HG03457 (cell line): ENCODE data around the gene ACOT11.
"Not testable (repeated sequence)": the region's sequence is repeated elsewhere in the genome, so short reads cannot be mapped to it uniquely, and the experiment has no call there.

Experiments
- ATAC-seq: cut with Tn5 transposase; IDR thresholded peaks from one replicate; pipeline ENCODE4 v1.9.1; 2021; ENCODE audit warnings: moderate number of reproducible peaks; ENCODE audit not compliant: unreplicated experiment

The ACOT11 gene

DNA sequence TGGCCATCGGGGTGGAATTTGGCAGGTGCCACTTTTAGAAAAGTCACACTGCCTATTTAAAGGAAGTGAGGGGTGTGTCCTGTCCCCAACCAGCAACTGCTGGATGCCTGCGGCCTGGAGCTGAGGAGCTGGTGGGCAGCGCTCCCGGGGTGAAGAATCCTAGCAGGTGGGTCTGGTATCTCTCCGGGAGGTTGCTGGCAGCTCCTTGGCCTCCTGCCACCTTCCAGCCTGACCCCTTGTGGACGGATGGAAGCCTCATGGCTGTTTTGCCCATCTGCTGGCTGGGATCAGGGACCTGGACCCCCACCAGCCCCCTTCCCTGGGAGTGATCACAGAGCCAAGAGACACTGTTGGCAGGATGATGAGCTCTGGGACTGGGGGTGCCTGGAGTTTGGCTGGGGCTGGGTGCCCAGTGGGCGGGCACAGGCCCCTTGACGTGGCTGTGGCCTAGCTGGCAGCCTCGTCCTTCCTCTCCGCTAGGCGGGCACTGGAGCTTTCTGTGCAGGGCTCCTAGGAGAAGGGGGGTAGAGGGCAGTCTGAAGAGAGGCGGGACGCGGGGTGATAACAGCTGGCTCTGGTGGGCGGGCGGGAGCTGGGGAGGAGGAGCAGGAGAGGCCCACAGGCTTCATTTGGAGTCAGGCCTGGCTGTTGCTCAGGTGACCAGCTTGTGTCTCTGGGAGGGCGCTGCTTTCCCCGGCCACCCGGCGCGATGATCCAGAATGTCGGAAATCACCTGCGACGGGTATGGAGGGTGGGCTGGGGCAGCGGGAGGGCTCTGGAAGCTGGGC, at the start of gene ACOT11:
ACOT11 (plus strand) TSS at position 628 of the 788 bp plus-strand sequence; CDS start at position 710, 82 bp downstream.
- ATAC-seq: no peak

DNA sequence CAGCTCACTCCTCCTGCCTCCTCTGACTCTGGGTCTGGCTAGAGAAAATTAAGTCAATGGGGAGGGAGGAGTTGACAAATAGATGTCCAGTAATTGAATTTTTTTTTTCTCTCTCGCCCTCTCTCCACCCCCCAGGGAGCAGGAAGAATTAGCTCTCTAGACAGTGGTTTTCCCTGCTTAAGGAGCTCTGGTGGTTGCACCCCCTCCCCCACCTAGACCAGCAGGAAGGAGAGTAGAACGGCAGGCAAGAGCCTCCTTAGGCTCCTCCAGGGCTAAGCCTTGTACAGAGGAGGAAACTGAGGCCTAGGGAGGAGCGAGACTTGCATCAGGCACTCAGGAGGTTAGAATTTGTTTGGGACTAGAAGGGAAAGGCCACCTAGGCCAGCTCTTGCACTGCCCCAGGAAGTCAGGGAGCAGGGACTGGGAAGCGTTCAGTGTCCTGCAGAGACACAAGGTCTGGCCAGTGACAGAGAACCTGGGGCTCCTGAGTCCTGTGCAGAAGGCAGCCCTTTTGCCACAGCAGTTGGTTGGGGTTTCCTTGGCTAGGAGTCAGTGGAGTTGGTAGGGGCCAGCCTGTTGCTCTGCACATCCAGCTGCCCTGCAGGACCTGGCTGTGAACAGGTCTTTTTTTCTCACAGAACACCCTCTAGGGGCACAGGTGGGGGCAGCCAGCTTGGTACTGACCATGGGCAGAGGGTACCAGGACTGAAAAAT, 49.5 kb upstream of the ACOT11 start:
- no peak for ATAC-seq

DNA sequence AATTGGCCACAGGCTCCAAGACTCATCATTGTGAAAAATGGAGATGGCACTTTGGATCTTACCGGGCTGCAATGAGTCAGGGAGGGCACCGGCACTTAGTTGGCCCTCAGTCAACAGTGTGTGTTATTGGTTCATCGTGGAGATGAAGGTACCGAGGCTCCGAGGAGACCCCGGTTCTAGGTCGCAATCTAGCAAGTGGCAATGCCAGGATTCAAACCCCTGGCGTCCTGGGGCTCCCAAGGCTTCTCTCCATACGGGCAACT, 49.0 kb upstream of the ACOT11 start:
- ATAC-seq: no peak

DNA sequence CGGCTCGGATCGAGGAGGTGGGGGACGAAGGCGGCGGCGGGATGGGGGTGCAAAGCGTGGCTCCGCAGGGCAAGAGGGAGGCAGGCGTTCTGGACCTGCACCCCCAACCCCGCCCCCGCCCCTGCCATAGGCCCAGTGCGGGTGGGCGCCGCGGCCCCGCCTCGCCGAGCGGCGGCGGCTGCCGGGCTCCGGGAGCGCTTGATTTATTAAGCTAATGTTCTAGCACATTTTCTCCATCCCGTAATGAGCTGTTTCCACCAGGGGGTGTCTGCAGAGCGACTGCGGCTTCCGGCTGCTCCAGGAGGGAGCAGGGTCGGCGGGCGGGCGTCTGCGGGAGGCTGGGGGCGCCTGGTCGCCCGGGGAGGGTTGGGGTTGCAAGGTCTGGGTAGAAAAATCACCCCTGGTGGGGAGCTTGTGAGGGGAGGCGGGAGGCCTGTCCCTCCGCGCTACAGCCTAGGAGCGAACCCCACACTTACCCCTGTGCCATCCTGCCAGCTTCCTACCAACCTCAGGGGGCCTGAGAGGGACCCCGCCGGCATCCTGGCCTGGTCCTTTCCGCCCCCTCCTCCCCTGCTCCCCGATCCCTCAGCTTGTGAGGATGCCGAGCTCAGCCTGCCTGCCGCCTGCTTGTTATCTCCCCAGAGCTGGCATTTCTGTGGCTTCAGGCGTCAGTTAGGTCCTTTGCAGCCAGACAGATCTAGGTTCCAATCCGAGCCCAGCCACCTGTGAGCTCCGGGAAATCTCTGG, 48.5 kb upstream of the ACOT11 start:
- no peak for ATAC-seq

DNA sequence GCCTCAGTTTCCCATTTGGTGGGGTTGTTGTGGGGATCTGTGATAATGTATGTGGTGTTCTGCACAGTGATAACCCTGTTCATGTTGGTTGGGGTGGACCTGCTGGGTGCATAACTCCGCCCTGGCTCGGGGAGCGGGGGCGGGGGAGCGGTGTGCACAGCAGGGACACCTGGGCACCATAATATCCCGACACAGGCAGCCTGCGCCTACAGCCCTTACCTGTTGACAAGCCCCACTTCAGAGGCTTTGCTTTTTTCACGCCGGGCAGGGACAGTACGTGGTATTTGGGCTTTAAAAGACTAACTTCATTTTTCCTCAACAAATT, 48.0 kb upstream of the ACOT11 start:
- no peak for ATAC-seq

DNA sequence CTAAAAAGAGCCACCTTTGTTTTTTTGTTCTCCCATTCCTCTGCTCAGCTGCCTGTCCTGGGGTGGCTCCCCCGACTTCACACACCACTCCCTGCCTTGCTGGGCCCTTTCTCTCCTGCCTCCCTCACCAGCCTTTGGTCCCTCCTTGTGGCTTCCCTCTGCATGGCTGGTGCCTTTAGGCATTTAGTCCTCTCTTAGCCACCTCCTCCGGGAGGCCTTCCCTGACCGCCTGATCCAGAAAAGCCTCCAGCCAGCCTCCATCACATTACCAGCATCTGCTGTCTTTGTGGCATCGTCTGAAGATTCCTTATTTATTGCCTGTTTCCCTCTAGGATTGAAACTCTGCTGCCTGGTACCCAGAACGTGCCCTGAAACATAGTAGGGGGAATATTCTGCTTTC, 46.2 kb upstream of the ACOT11 start:
- no peak for ATAC-seq

DNA sequence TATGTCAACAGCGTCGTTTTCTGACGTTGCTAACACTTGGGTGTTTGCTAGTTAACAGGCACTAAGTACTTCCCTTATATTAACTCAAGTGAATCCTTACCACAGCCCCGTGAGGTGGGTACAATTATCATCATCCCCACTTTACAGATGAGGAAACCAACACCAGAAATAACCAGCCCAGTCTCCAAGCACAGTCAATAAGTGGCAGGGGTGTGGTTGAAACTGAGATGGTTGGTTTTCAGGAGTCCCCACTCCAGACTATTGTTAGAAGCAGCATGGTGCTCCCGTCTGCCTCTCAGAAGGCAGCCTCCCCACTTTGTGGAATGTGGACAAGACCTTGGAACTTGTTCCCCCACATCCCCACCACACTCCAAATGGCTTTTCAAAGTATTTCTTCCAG, 45.7 kb upstream of the ACOT11 start:
- no peak for ATAC-seq

DNA sequence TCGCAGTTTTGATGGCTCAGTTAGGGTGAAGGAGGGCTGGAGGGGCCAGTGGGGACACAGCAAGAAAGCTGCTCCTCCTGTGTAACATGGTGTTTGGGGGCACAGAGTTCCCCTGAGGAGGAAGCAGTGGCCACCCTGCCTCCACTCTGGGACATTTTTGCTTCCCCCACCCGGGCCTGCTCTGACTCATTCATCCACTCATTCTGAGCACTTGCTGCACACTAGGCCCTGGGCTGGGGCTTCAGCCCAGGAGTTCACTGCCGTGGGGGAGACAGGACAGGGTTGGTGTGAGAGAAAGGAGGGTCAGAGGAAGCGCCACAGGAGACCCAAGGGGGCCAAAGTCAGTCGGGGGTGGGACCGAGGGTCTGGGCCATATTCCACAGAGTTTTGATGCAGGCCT, 41.4 kb upstream of the ACOT11 start:
- ATAC-seq: no peak

DNA sequence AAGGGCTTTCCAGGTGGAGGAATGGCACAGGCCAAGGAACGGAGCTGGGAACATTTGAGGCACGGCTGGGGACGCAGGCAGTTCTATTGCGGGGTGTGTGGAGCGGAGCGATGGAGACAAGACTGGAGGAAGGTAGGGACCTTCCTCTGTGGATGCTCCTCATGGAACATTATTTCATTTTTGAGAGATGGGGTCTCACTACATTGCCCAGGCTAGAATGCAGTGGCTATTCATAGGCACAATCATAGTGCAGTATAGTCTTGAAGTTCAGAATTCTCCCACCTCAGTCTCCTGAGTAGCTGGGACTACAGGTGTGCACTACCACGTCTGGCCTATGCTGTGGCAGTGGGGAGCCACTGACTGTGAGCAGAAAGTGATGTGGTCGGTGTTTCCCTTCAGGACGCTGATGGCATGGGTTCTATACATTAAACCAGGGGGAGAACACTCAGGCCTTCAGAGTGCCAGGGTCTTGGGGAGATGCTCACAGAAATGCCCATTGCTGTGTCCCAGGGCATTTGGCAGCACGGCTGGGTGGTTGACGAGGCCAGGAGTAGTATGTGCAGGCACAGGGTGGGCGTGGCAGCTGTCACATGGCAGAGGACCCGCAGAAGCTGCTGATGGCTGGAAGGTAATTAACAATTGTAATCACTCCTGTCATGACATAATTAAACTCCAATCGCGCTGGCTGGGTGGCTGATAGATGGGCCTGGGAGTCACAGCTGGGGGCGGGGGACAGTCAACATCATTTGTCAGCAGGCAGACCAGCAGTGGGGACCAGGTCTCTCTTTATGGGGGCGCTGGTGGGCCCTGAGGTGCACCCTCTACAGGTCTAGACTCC, 40.8 kb upstream of the ACOT11 start:
- no peak for ATAC-seq

DNA sequence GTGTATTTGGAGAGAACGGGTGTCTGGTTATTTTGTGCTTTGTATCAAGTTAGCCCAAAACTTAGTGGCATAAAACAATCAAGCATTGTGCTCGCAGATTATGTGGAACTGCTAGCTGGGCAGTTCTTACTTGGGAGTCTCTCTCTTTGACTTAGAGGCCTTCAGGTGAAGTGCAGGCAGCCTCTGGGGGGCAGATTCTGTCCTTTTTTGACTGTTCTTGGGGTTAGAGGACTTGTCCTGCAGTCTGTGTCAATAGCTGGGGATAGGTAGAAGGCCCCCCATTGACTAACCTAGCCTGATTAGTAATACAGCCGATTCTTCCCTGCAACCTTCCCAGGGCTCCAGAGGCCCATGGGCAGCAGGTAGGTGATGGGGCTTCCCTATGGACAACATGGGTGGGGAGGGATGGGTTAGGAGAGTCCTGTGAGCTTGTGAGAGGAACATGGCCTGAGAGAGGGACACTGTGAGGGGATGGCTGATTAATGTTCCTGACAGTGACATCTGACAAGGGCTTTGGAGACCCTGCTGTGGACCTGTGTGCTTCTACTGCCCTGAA, 37.2 kb upstream of the ACOT11 start:
- ATAC-seq: no peak

DNA sequence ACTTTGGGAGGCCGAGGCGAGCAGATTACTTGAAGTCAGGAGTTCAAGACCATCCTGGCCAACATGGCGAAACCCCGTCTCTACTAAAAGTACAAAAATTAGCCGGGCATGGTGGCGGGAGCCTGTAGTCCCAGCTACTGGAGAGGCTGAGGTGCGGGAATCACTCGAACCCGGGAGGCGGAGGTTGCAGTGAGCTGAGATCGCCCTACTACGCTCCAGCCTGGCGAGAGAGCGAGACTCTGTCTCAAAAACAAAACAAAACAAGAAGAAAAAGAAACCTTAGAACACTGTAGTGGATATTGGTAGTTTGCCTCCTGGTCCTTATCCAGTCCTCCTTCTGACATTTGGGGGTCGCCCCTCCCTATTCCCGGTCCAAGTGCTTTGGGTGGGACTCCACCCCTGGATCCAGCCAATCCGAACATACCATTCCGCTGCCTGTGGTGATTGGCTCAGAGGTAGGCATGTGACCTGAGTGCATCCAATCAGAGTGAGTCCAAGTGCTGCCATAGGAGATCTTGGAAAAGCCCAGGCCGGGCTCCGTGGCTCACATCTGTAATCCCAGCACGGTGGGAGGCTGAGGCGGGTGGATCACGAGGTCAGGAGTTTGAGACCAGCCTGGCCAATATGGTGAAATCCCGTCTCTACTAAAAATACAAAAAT, 34.0 kb upstream of the ACOT11 start:
- ATAC-seq: not testable (repeated sequence)

DNA sequence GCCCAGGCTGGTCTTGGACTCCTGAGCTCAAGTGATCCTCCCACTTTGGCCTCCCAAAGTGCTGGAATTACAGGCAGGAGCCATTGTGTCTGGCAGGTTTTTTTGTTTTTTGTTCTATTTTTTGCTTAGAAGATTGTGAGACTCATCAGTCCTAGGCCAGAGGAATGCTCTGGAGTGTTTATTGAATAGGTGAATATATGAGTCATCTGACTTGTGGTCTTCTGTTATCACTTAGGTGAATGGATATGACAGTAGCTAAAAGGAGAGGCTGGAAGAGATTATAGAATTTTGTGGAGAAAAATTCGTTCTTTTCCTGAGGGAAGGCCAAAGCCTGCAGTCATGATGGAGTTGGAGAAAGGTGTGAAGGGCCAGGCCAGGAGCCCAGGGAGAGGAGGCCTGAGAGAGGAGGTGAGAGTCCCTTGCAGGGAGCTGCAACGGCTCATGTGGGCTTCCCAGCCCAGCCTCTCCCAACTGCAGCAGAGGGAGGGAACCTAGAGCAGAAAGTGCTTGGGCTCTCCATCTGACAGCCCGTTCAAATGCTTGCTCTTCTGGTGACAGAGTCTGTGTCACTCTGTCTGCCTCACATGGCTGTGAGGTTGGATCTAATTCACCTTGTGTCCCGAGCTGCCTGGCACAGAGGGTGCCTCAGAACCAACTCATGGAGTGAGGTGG, 31.6 kb upstream of the ACOT11 start:
- no peak for ATAC-seq

DNA sequence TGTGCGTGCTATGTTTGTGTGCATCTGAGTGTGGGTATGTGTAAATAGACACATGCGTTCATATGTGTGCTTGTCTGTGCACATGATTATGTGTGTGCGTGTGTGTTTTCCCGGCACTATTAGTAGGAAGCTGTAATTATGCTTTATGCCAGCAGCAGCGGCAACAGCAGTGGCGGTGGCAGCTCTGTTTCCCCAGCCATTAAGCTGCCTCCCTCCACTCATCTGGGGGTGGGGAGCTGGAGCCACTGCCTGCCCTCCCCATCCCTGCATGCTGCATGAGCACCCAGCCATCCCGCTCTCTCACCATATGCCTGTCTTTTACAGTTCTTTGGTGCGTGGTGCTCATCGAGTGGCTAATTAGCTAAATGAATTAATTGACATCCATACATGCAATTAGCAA, 30.5 kb upstream of the ACOT11 start:
- no peak for ATAC-seq

DNA sequence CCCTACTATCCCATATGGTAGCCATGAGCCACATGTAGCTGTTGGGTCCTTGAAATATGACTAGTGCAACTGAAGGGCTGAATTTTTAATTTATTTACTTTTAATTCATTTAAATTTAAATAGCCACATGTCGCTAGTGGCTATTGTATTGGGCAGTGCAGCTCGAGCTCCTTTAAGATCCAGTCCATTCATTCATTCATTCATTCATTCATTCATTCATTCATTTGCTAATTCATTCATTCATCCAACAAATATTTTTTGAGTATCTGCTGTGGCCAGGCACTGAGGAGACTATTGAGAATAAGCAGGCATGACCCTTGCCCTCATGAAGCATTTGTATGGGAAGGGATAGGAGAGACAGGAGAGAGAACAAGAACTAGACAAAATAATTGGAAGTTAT, 29.5 kb upstream of the ACOT11 start:
- no peak for ATAC-seq

DNA sequence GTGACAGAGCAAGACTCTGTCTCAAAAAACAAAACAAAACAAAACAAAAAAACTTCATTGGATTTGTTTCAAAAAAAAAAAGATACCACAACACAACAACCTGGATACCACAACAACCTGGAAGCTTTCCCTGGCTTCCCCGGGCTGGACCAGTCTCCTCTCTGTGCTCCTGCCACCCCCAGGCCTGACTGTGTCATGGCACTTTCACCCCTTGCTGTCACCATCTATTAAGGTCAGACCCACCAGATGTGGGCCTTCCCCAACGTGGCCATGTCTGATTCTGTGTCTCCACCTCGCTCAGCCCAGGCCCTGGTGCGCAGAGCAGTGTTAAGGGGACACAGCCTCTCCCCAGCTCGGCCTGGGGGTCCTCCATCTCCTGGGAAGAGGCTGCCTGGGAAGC, 28.3 kb upstream of the ACOT11 start:
- no peak for ATAC-seq

DNA sequence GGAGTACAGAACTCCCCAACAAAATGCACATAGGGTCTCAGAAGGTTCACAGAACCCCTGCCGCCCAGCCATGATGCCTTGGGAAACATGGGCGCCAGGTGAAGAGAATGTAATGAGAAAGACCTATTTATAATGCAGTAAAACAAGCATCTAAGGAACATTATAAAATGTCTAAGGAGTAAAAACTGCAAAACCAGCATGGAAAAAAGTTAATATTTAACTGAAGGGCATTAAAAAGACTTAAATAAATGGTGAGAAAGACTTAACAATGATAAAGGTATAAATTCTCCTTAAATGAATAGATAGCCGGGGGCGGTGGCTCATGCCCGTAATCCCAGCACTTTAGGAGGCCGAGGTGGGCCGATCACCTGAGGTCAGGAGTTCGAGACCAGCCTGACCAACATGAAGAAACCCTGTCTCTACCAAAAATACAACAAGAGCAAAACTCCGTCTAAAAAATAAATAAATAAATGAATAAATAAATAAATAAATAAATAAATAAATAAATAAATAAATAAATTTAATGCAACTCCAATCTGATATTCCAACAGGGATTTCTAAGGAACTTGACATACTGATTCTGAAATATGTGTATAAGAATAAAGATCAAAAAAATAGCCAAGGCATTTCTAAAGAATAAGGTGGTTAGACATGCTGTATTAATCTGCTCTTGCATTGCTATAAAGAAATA, 27.3 kb upstream of the ACOT11 start:
- ATAC-seq: no peak

DNA sequence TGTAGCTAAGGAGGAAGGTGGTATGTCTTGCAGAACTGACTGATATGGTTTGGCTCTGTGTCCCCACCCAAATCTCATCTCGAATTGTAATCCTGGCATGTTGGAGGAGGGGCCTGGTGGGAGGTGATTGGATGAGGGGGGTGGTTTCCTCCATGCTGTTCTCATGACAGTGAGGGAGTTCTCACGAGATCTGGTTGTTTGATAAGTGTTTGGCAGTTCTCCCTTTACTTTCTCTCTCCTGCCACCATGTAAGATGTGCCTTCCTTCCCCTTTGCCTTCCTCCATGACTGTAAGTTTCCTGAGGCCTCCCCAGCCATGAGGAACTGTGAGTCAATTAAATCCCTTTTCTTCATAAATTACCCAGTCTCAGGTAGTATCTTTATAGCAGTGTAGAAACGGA, 21.5 kb upstream of the ACOT11 start:
- ATAC-seq: not testable (repeated sequence)

DNA sequence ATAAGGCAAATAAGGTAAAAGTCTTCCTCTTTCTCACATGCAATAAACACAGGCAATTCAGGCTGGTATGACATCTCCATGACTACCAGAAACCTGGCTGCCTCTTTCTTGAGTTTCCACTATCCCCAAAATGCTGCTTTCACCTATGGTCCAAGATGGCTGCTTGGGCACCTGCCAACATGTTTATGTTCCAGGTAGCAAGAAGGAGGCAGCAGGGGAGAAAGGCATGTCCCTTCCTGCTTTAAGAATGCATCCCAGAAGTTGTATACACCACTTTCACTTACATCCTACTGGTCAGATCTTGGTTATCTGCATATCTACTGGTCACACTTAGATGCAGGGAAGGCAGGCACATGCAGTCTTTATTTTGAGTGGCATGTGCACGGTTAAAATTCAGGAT, 19.4 kb upstream of the ACOT11 start:
- ATAC-seq: no peak

DNA sequence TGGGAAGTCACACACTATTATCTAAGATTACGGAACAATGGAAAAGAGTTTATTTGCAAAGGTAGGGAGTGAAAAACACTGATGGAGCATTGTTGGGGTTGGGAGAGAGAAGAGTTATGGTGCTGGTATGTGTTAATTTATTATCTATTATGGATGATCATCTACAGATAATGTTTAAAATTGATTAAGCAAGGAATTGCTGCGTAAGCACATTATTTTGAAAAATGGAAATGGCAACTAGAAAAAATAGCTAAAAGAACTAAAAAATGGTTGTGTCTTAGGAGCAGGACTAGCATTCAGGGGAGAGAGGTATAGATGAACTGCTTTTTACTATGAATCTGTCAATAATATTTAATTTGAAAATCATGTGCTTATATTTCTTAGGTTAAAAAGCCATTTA, 16.0 kb upstream of the ACOT11 start:
- ATAC-seq: no peak
